Measurements from ENCODE around the gene POLR3B. TPM values are rescaled to one million over a fixed set of nuclear protein-coding genes. Genes with fewer than 3 reads are reported as not detected.

POLR3B gene
- polyA plus RNA-seq, 6 donors from 2014 or later = 3.0 to 4.7 (median 3.3) TPM; not detected in 1

GRCh38 chr12:106328735-106329134 is 28.8 kb upstream of the POLR3B start:
- no peaks in the 10 kb centered on the region for H3K9me3 Mint-ChIP-seq
- peaks cover 0 to 13% (median 10%) of the 10 kb centered on the region in 3 donors for H3K4me1 Mint-ChIP-seq
- no peak overlapping the region for H3K4me3 Mint-ChIP-seq
- no peaks in the 10 kb centered on the region for H3K27me3 Mint-ChIP-seq
- H3K36me3 Mint-ChIP-seq = peaks cover 40 to 44% of the 10 kb centered on the region in 2 donors
- DNase-seq = no peak
- no peak overlapping the region for H3K27ac Mint-ChIP-seq
- ATAC-seq (ENCODE audit: low read depth in 2 of 2) = no peak

- Mint-ChIP-seq H3K36me3 (peaks cover 38% of the 10 kb centered on the region in 2 donors), H3K27me3 (no peaks in the 10 kb centered on the region), H3K9me3 (no peaks in the 10 kb centered on the region), H3K4me1 (peaks cover 0 to 14% (median 9%) of the 10 kb centered on the region in 3 donors), H3K27ac (no peak overlapping the region), H3K4me3 (no peak overlapping the region)
- DNase-seq (no peak), ATAC-seq (ENCODE audit: low read depth in 2 of 2) (no peak)
Observed at GRCh38 chr12:106329231-106329982, 28.1 kb upstream of the POLR3B start.

GRCh38 chr12:106331599-106331998 is 25.9 kb upstream of the POLR3B start:
- peak overlapping the region in 1 of 6 donors; percentile 46 for H3K27ac Mint-ChIP-seq
- ATAC-seq (ENCODE audit: low read depth in 2 of 2) = no peak
- no peaks in the 10 kb centered on the region for H3K9me3 Mint-ChIP-seq
- H3K27me3 Mint-ChIP-seq = no peaks in the 10 kb centered on the region
- peaks cover 32 to 36% of the 10 kb centered on the region in 2 donors for H3K36me3 Mint-ChIP-seq
- H3K4me1 Mint-ChIP-seq = peaks cover 0 to 19% (median 10%) of the 10 kb centered on the region in 3 donors
- H3K4me3 Mint-ChIP-seq = no peak overlapping the region
- DNase-seq = no peak

GRCh38 chr12:106332536-106332935 is 25.0 kb upstream of the POLR3B start:
- Mint-ChIP-seq H3K27me3 (no peaks in the 10 kb centered on the region), H3K9me3 (no peaks in the 10 kb centered on the region), H3K36me3 (peaks cover 36 to 37% of the 10 kb centered on the region in 2 donors), H3K4me1 (peaks cover 0 to 19% (median 10%) of the 10 kb centered on the region in 3 donors), H3K27ac (no peak overlapping the region), H3K4me3 (no peak overlapping the region)
- ATAC-seq (ENCODE audit: low read depth in 2 of 2) (no peak), DNase-seq (no peak)

GRCh38 chr12:106333010-106333409 is 24.5 kb upstream of the POLR3B start:
- ATAC-seq (ENCODE audit: low read depth in 2 of 2) = no peak
- H3K4me1 Mint-ChIP-seq = peaks cover 0 to 19% (median 10%) of the 10 kb centered on the region in 3 donors
- H3K27ac Mint-ChIP-seq = no peak overlapping the region
- DNase-seq = no peak
- H3K9me3 Mint-ChIP-seq = no peaks in the 10 kb centered on the region
- H3K36me3 Mint-ChIP-seq = peaks cover 36 to 37% of the 10 kb centered on the region in 2 donors
- H3K4me3 Mint-ChIP-seq = no peak overlapping the region
- H3K27me3 Mint-ChIP-seq = no peaks in the 10 kb centered on the region

- Mint-ChIP-seq H3K36me3 (peaks cover 31 to 42% of the 10 kb centered on the region in 2 donors), H3K9me3 (no peaks in the 10 kb centered on the region), H3K27ac (peak overlapping the region in 2 of 6 donors; percentile 4 to 16), H3K27me3 (no peaks in the 10 kb centered on the region), H3K4me3 (no peak overlapping the region), H3K4me1 (peaks cover 0 to 19% (median 10%) of the 10 kb centered on the region in 3 donors)
- DNase-seq (no peak), ATAC-seq (ENCODE audit: low read depth in 2 of 2) (no peak)
Observed at GRCh38 chr12:106333756-106334155, 23.8 kb upstream of the POLR3B start.

- Mint-ChIP-seq H3K27ac (peak overlapping the region in 3 of 6 donors; percentile 29 to 89 (median 30)), H3K4me1 (peaks cover 0 to 5% (median 0%) of the 10 kb centered on the region in 3 donors), H3K4me3 (no peak overlapping the region), H3K27me3 (no peaks in the 10 kb centered on the region), H3K9me3 (no peaks in the 10 kb centered on the region), H3K36me3 (peaks cover 10 to 46% of the 10 kb centered on the region in 2 donors)
- no peak for DNase-seq
- ATAC-seq (ENCODE audit: low read depth in 2 of 2) = no peak
Observed at GRCh38 chr12:106341086-106341877, 16.3 kb upstream of the POLR3B start.

GRCh38 chr12:106342397-106343213 is 14.9 kb upstream of the POLR3B start:
- Mint-ChIP-seq H3K4me3 (no peak overlapping the region), H3K9me3 (no peaks in the 10 kb centered on the region), H3K27ac (peak overlapping the region in 1 of 6 donors; percentile 65), H3K4me1 (peaks cover 0 to 5% (median 0%) of the 10 kb centered on the region in 3 donors), H3K36me3 (peaks cover 15 to 49% of the 10 kb centered on the region in 2 donors), H3K27me3 (no peaks in the 10 kb centered on the region)
- ATAC-seq (ENCODE audit: low read depth in 2 of 2) = no peak
- no peak for DNase-seq

GRCh38 chr12:106343214-106343528 is 14.4 kb upstream of the POLR3B start:
- Mint-ChIP-seq H3K4me3 (no peak overlapping the region), H3K27me3 (no peaks in the 10 kb centered on the region), H3K36me3 (peaks cover 15 to 49% of the 10 kb centered on the region in 2 donors), H3K4me1 (peaks cover 0 to 5% (median 0%) of the 10 kb centered on the region in 3 donors), H3K27ac (peak overlapping the region in 1 of 6 donors; percentile 65), H3K9me3 (no peaks in the 10 kb centered on the region)
- ATAC-seq (ENCODE audit: low read depth in 2 of 2) = no peak
- no peak for DNase-seq

GRCh38 chr12:106344131-106344530 is 13.4 kb upstream of the POLR3B start:
- ATAC-seq (ENCODE audit: low read depth in 2 of 2) = no peak
- H3K9me3 Mint-ChIP-seq = no peaks in the 10 kb centered on the region
- H3K27ac Mint-ChIP-seq = no peak overlapping the region
- DNase-seq = no peak
- H3K36me3 Mint-ChIP-seq = peaks cover 15 to 43% of the 10 kb centered on the region in 2 donors
- peaks cover 0 to 5% (median 0%) of the 10 kb centered on the region in 3 donors for H3K4me1 Mint-ChIP-seq
- no peaks in the 10 kb centered on the region for H3K27me3 Mint-ChIP-seq
- H3K4me3 Mint-ChIP-seq = no peak overlapping the region

- Mint-ChIP-seq H3K27ac (peak overlapping the region in 2 of 6 donors; percentile 7 to 53), H3K27me3 (no peaks in the 10 kb centered on the region), H3K4me3 (no peak overlapping the region), H3K36me3 (peaks cover 23 to 35% of the 10 kb centered on the region in 2 donors), H3K9me3 (no peaks in the 10 kb centered on the region), H3K4me1 (no peaks in the 10 kb centered on the region)
- peak; percentile 40 to 44 for ATAC-seq (ENCODE audit: low read depth in 2 of 2)
- no peak for DNase-seq
Observed at GRCh38 chr12:106345746-106346145, 11.8 kb upstream of the POLR3B start.

GRCh38 chr12:106348411-106348810 is 9.1 kb upstream of the POLR3B start:
- Mint-ChIP-seq H3K36me3 (peaks cover 15 to 25% of the 10 kb centered on the region in 2 donors), H3K4me1 (no peaks in the 10 kb centered on the region), H3K27ac (no peak overlapping the region), H3K27me3 (no peaks in the 10 kb centered on the region), H3K4me3 (no peak overlapping the region), H3K9me3 (no peaks in the 10 kb centered on the region)
- ATAC-seq (ENCODE audit: low read depth in 2 of 2) = no peak
- no peak for DNase-seq

GRCh38 chr12:106353175-106353574 is 4.4 kb upstream of the POLR3B start:
- peaks cover 7 to 10% (median 8%) of the 10 kb centered on the region in 3 donors for H3K4me1 Mint-ChIP-seq
- no peak for DNase-seq
- H3K36me3 Mint-ChIP-seq = peaks cover 5 to 7% of the 10 kb centered on the region in 2 donors
- no peaks in the 10 kb centered on the region for H3K27me3 Mint-ChIP-seq
- no peak overlapping the region for H3K27ac Mint-ChIP-seq
- no peaks in the 10 kb centered on the region for H3K9me3 Mint-ChIP-seq
- ATAC-seq (ENCODE audit: low read depth in 2 of 2) = no peak
- no peak overlapping the region for H3K4me3 Mint-ChIP-seq
